IMR-90 (cell line): ENCODE results near the gene LILRB1. TPM values are rescaled to one million over a fixed set of nuclear protein-coding genes. Genes with fewer than 3 reads are reported as not detected.

Experiments used
- ATAC-seq: fragments of 200-7000 bp; cut with Tn5 transposase; 2 replicates; pipeline ENCODE4 v1.9.1; 2020; ENCODE audit warnings: low read depth, mild to moderate bottlenecking, moderate library complexity
- BruUV-seq: library from RNA; stranded (reverse); fragments of 400-500 nt; replicated peaks from 2 replicates; lab custom pipeline; 2021; lab: Mats Ljungman, UMichigan
- CTCF ChIA-PET: fragments of 300-600 bp; formaldehyde crosslinking; extraction: SDS; loops from one replicate; lab custom pipeline; 2021; ENCODE audit warnings: antibody characterized with exemption; lab: Yijun Ruan, JAX
- POLR2A ChIA-PET: fragments of 300-600 bp; sonication (Branson Sonifier 250); formaldehyde crosslinking; loops from one replicate; lab custom pipeline; 2022; ENCODE audit warnings: antibody characterized with exemption; ENCODE audit not compliant: unreplicated experiment; lab: Charles Lee
- DNase-seq: peaks from one replicate; pipeline ENCODE4 v3.0.0; 2013
- H2AFZ ChIP-seq: replicated peaks from 2 replicates; pipeline ENCODE3; 2013; ENCODE audit warnings: low read length, mild to moderate bottlenecking; ENCODE audit not compliant: poor library complexity
- H2AK5ac ChIP-seq: 2 replicates; pipeline ENCODE4 v1.6.1; 2013; ENCODE audit warnings: low read depth, low read length, inconsistent platforms
- H2AK9ac ChIP-seq: replicated peaks from 2 replicates; pipeline ENCODE3; 2013; ENCODE audit warnings: mild to moderate bottlenecking, low read depth, low read length, moderate library complexity; ENCODE audit not compliant: poor library complexity
- H2BK120ac ChIP-seq: 2 replicates; pipeline ENCODE4 v1.6.1; 2013; ENCODE audit warnings: low read depth, low read length, inconsistent platforms
- H2BK15ac ChIP-seq: 3 replicates; pipeline ENCODE4 v1.6.1; 2013; ENCODE audit warnings: low read depth, low read length, inconsistent platforms
- H2BK20ac ChIP-seq: 2 replicates; pipeline ENCODE4 v1.6.1; 2013; ENCODE audit warnings: low read depth, mild to moderate bottlenecking, inconsistent platforms, low read length, moderate library complexity
- H2BK5ac ChIP-seq: 2 replicates; pipeline ENCODE4 v1.6.1; 2013; ENCODE audit warnings: mild to moderate bottlenecking, low read depth, low read length, inconsistent platforms; ENCODE audit not compliant: poor library complexity, severe bottlenecking
- H3K14ac ChIP-seq: replicated peaks from 2 replicates; pipeline ENCODE4 v1.6.1; 2013; ENCODE audit warnings: low read depth, low read length, inconsistent platforms
- H3K18ac ChIP-seq: 2 replicates; pipeline ENCODE4 v1.6.1; 2013; ENCODE audit warnings: low read depth, low read length, control low read depth
- H3K23ac ChIP-seq: 2 replicates; pipeline ENCODE4 v1.6.1; 2013; ENCODE audit warnings: low read depth, low read length, inconsistent platforms
- H3K27ac ChIP-seq: 2 replicates; pipeline ENCODE4 v1.5.1; 2013; ENCODE audit warnings: mild to moderate bottlenecking, control low read depth, low read length; ENCODE audit not compliant: insufficient read depth
- H3K27me3 ChIP-seq: 2 replicates; pipeline ENCODE4 v1.6.1; 2013; ENCODE audit warnings: low read length; ENCODE audit not compliant: control insufficient read depth, insufficient read depth
- H3K36me3 ChIP-seq: 2 replicates; pipeline ENCODE4 v1.6.1; 2013; ENCODE audit warnings: low read length, mixed read lengths; ENCODE audit not compliant: control insufficient read depth, insufficient read depth
- H3K4ac ChIP-seq: 2 replicates; pipeline ENCODE4 v1.6.1; 2013; ENCODE audit warnings: low read depth, low read length, inconsistent platforms
- H3K4me1 ChIP-seq: 2 replicates; pipeline ENCODE4 v1.6.1; 2013; ENCODE audit warnings: low read length, mixed read lengths; ENCODE audit not compliant: control insufficient read depth, insufficient read depth
- H3K4me2 ChIP-seq: 2 replicates; pipeline ENCODE4 v1.6.1; 2013; ENCODE audit warnings: low read depth, mild to moderate bottlenecking, control low read depth, low read length, moderate library complexity
- H3K4me3 ChIP-seq: 2 replicates; pipeline ENCODE4 v1.5.1; 2013; ENCODE audit warnings: low read depth, mild to moderate bottlenecking, control low read depth, low read length, moderate library complexity; ENCODE audit not compliant: insufficient read depth
- H3K56ac ChIP-seq: 2 replicates; pipeline ENCODE4 v1.6.1; 2013; ENCODE audit warnings: low read length, inconsistent platforms; ENCODE audit not compliant: insufficient read depth; ENCODE audit errors: extremely low read depth
- H3K79me1 ChIP-seq, 2 experiments: 2 replicates each; pipeline ENCODE4 v1.6.1; 2013; ENCODE audit warnings: low read length in 2 of 2, inconsistent platforms in 1 of 2, low read depth in 1 of 2
- H3K9ac ChIP-seq: 2 replicates; pipeline ENCODE4 v1.6.1; 2013; ENCODE audit warnings: low read depth, low read length, control low read depth
- H3K9me1 ChIP-seq: 2 replicates; pipeline ENCODE4 v1.6.1; 2013; ENCODE audit warnings: low read length, inconsistent platforms; ENCODE audit not compliant: insufficient read depth
- H3K9me3 ChIP-seq: 2 replicates; pipeline ENCODE4 v1.6.1; 2013; ENCODE audit warnings: low read length; ENCODE audit not compliant: control insufficient read depth, insufficient read depth
- H4K20me1 ChIP-seq: 2 replicates; pipeline ENCODE4 v1.6.1; 2013; ENCODE audit warnings: low read length, inconsistent platforms; ENCODE audit not compliant: insufficient read depth
- H4K5ac ChIP-seq: 2 replicates; pipeline ENCODE4 v1.6.1; 2013; ENCODE audit warnings: mild to moderate bottlenecking, low read depth, low read length, control low read depth
- H4K8ac ChIP-seq, 2 experiments: 2 replicates each; pipeline ENCODE4 v1.6.1; 2013; ENCODE audit warnings: low read depth in 2 of 2, low read length in 2 of 2, control low read depth in 1 of 2, inconsistent platforms in 1 of 2
- H4K91ac ChIP-seq: 2 replicates; pipeline ENCODE4 v1.6.1; 2013; ENCODE audit warnings: low read depth, low read length, inconsistent platforms; ENCODE audit not compliant: insufficient read depth
- MAFK ChIP-seq: IDR thresholded peaks from 2 replicates; pipeline ENCODE4 v1.6.1; 2012; ENCODE audit warnings: low read depth, low read length, improper control_type of control experiment
- RCOR1 ChIP-seq: IDR thresholded peaks from 2 replicates; pipeline ENCODE4 v1.6.1; 2012; ENCODE audit warnings: mild to moderate bottlenecking, low read length, improper control_type of control experiment; ENCODE audit not compliant: insufficient replicate concordance
- WGBS, 2 experiments: methylation state at CpG; one replicate each; pipeline versions ENCODE4 v1.1.5 to v1.1.7; 2013; ENCODE audit warnings: missing lambda C conversion rate in 2 of 2; ENCODE audit not compliant: insufficient read length in 1 of 2; ENCODE audit errors: extremely low coverage in 2 of 2; 5-methylcytosine and 5-hydroxymethylcytosine counted together
- dilution Hi-C: fragments of 300-500 bp; cut with HindIII; formaldehyde crosslinking; loops from one replicate; pipeline ENCODE4 v1.14.3; 2018; ENCODE audit warnings: low sequenced_read_pairs; ENCODE audit not compliant: unreplicated experiment
- in situ Hi-C: fragments of 300-500 bp; cut with MboI; formaldehyde crosslinking; loops from 3 replicates; pipeline ENCODE4 v1.14.3; 2019; ENCODE audit warnings: low sequenced_read_pairs, inconsistent platforms, mixed read lengths
- intact Hi-C: fragments of 100-400 bp; cut with micrococcal nuclease; formaldehyde crosslinking; loops from 2 replicates; pipeline ENCODE4 v1.10.0; 2022
- polyA plus RNA-seq, 3 experiments: library from polyadenylated mRNA; depleted of rRNA; stranded (reverse); fragments of >200 nt; gene quantifications; 2 replicates each; pipeline ENCODE4 v1.2.3, GENCODE V29; 2012; ENCODE audit warnings: low replicate concordance in 1 of 3
- total RNA-seq: library from RNA; depleted of rRNA; stranded (reverse); fragments of >200 nt; gene quantifications from 2 replicates; pipeline ENCODE4 v1.2.3, GENCODE V29; 2012

Gene LILRB1
- total and polyA plus RNA-seq, 2 of the 4 experiments (the other 2 are of a cell fraction) = not detected

DNA sequence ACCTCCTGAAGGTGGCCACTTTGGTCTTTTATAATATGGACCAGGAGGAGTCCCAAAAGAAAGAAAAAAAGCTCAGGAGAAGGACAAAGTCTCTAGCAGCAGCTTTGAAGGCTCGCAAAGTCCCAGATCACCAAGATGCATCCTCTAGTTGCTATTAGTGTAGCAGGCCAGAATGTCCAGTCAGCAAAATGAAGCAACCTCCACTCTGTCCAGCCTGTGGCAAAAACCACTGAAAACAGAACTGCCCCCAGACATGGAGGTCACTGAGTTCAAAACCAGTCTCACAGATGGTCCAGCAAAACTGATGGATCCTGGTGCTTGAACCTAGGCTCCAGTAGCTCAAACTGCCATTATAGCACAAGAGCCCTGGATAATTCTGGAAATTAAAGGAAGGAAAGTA lies 42.9 kb downstream of the LILRB1 start:
- Histone ChIP-seq H3K23ac (no peak overlapping the region), H3K56ac (no peak overlapping the region), H2BK15ac (no peak overlapping the region), H3K4me1 (no peaks in the 10 kb centered on the region), H2AK5ac (no peak overlapping the region), H3K79me1 (no peaks in the 10 kb centered on the region), H4K91ac (no peak overlapping the region), H3K14ac (no peak overlapping the region), H2BK120ac (no peak overlapping the region), H3K9ac (no peak overlapping the region), H3K9me3 (peaks cover 12% of the 10 kb centered on the region; the same call in 1 of the 2 replicates), H4K5ac (no peak overlapping the region), H3K27ac (no peak overlapping the region), H3K4me3 (no peak overlapping the region), H3K4me2 (no peak overlapping the region), H3K27me3 (no peaks in the 10 kb centered on the region), H2BK5ac (no peak overlapping the region), H3K18ac (no peak overlapping the region), H4K20me1 (no peaks in the 10 kb centered on the region), H3K4ac (no peak overlapping the region), H3K9me1 (no peaks in the 10 kb centered on the region), H4K8ac (no peak overlapping the region), H2BK20ac (no peak overlapping the region), H3K36me3 (no peaks in the 10 kb centered on the region), H2AFZ (no peak overlapping the region), H2AK9ac (no peak overlapping the region)
- in situ Hi-C loops = no loop called here
- no CpG with 5 or more reads among the region's 1 CpG for WGBS, 2 experiments
- BruUV-seq = no TSS peak
- TF ChIP-seq MAFK = peak; percentile 73
- TF ChIP-seq RCOR1 = no peak
- CTCF ChIA-PET = no interaction called here
- dilution Hi-C loops = no loop called here
- intact Hi-C loops = no loop called here
- no peak for DNase-seq
- POLR2A ChIA-PET = interaction anchor here (0.6 kb wide), 1 partner anchor 453 kb away, joined by 11 read pairs; no protein-coding TSS in a partner anchor
- no peak for ATAC-seq
